ACHN (cell line): Measurements from ENCODE around the gene STK39.
A peak's percentile ranks its signal among the peaks of the same experiment; 100 is the strongest.
"Not testable (repeated sequence)": the region's sequence is repeated elsewhere in the genome, so short reads cannot be mapped to it uniquely, and the experiment has no call there.

Experiments
- DNase-seq: peaks from one replicate; pipeline ENCODE4 v3.0.0-alpha.2; 2015
- in situ Hi-C: cut with HindIII; loops from 2 replicates; pipeline ENCODE4 v1.10.0; 2017; ENCODE audit warnings: low sequenced_read_pairs, low pct_ligation_motif_present, low pct_unique_long_range_greater_than_20kb

STK39 gene

DNA sequence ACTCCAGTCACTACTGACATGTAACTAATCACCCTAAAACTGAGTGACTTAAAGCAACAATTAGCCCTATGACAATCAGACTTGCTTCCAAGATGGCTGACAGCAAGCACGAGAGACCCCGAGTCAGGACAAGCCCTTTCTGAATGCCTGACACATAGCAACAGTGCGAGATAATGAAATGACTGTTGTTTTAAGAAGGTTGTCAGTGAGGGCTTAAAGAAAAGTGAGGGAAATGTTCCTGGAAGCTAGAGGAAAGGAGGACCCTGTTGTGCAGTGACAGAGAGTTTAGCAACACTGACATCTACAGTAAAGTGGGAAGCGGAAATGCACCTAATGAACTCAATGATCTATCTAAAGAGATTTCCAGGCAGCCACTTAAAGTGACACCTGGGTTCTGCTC lies 163.1 kb downstream of the STK39 start:
- in situ Hi-C loops: no loop called here
- no peak for DNase-seq

DNA sequence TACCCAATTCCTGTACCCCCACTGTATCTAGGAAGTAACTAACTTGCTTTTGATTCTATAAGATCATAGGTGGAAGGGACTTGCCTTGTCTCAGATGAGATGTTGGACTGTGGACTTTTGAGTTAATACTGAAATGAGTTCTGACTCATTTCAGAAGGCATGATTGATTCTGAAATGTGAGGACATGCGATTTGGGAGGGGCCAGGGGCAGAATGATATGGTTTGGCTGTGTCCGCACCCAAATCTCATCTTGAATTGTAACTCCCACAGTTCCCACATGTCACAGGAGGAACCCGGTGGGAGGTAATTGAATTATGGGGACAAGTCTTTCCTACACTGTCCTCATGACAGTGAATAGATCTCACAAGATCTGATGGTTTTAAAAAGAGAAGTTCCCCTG lies 165.9 kb downstream of the STK39 start:
- DNase-seq, in situ Hi-C loops: not testable (repeated sequence)

DNA sequence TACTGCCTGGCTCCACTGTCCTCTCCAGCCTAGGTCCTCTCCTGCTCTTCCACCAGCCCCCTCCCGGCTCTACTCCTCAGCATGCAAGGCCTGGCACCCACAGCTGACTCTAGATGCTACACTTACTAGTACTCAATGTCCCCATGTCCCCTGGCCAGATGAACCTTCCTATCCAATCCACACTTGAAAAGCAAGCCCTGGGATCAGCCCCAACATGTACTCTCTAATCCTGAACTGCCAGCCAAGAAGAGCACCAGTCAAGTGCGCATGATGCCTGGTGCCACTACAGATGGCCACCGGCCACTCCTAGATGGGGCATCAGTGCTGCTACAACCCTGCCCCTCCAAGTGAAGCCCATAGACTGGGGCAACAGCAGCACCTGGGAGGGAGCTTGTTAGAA lies 168.2 kb downstream of the STK39 start:
- in situ Hi-C loops: no loop called here
- DNase-seq: no peak

DNA sequence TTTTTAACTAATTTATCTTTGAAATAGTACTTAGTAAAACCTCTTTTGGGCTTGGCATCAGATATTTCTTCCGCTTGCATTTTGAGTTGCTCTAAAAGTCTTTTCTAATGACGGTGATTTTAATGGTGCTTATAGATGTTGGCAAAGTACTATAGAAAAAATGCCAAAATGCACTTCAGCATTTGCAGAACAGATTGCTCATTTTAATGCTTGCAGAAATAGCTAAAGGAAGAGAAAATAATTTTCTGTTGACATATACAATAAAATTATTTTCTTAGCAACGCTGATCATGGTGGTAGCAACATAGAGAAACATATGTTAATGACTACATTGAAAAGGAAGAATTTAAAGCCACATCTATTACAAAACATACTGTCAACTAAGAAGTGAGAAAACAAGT lies 170.7 kb downstream of the STK39 start:
- in situ Hi-C loops: no loop called here
- no peak for DNase-seq

GRCh38 chr2:168075446-168075845 lies 171.9 kb downstream of the STK39 start:
- in situ Hi-C loops: no loop called here
- DNase-seq: no peak

GRCh38 chr2:168072626-168073303 lies 174.6 kb downstream of the STK39 start:
- DNase-seq: no peak
- in situ Hi-C loops: no loop called here

DNA sequence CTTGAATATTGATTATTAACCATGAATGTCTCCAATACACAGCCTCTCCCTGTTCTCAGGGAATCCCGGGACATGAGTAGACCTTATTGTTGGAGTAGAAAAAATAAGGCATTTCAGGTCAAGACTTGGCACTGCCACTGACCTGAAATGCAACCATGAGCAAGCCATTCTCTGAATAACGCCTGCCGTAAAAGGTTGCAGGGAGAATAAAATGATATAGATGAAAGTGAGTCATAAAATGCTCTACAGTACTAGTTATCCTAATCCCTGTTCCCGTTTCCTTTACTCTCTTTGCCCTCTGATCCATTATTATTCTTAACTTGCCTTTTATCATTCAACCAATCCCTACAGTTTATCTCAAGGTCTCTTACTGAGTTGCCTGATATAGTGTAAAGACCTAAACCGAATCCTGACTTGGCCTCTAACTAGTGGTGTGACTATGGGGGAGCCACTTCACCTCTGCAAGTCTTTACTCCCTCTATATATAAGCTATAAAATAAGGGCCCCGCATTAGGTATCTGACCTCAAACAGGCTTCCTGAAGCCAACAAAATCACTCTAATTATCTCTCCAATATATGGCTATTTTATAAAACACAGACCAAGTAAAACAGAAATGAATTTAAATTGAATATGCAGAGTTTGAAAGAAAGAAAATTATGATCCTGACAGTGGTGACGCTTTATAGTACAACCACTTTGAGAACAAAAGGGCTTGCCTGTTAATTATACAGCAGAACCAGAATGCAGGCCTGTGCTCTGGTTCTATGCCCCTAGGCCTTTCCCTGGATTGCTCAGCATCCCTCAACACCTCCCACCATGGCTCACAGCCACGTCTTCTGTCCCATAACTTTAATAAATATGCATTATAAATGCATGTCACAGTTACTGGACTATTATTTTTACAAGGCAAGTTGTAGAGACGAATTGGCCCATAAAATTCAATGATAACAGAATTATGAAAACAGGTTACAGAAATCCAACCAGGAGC lies 183.1 kb downstream of the STK39 start:
- in situ Hi-C loops: no loop called here
- no peak for DNase-seq

GRCh38 chr2:168062936-168063335 lies 184.5 kb downstream of the STK39 start:
- no peak for DNase-seq
- in situ Hi-C loops: no loop called here

GRCh38 chr2:168062054-168062453 lies 185.3 kb downstream of the STK39 start:
- DNase-seq: no peak
- in situ Hi-C loops: no loop called here

- in situ Hi-C loops: no loop called here
- DNase-seq: peak; percentile 19
Observed at GRCh38 chr2:168060986-168061750, 186.2 kb downstream of the STK39 start.

GRCh38 chr2:168059758-168060157 lies 187.6 kb downstream of the STK39 start:
- in situ Hi-C loops: no loop called here

GRCh38 chr2:168058675-168059074 lies 188.7 kb downstream of the STK39 start:
- in situ Hi-C loops: no loop called here
- no peak for DNase-seq

More at GRCh38 chr2:168059758-168060157, 187.6 kb downstream of the STK39 start:
- no peak for DNase-seq

GRCh38 chr2:168056242-168056787 lies 191.1 kb downstream of the STK39 start:
- in situ Hi-C loops: no loop called here
- no peak for DNase-seq

DNA sequence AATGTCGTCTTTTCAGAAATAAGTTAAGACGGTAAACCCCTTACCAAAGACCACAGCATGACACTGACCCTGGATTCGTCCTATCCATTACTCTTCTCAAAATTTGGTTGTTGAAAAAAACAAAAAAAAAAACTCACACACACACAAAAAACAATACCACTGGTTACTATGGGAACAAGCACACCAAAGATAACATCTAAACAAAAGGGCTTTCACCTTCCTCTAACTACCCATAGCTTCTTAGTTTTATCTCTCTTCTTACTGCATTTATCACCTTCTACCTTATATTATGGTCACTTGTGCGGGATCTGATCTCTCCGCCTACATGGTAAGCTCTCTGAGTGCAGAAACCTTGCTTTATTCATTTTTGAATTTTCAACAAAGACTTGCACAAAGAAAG lies 192.7 kb downstream of the STK39 start:
- DNase-seq: no peak
- in situ Hi-C loops: no loop called here

- DNase-seq: no peak
- in situ Hi-C loops: no loop called here
Observed at GRCh38 chr2:168053676-168054075, 193.7 kb downstream of the STK39 start.

DNA sequence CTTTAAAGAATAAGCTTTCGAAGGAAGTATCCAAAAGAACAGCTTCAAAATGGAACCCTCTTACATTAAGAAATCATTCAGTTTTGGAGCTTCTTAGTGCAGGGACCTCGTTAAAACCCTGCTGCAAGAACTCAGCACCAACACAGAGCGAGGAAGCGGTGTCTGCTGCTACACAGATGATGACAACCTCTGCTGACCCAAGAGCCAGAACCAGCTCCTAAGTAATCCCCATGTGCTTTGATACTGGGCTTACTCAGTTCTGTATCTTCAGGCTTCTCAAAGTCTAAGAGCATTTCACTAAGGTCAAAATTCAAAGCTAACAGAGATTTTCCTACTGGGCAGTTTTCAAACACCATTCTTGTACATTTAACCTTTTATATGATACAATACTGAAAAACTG lies 194.6 kb downstream of the STK39 start:
- in situ Hi-C loops: no loop called here
- DNase-seq: no peak

DNA sequence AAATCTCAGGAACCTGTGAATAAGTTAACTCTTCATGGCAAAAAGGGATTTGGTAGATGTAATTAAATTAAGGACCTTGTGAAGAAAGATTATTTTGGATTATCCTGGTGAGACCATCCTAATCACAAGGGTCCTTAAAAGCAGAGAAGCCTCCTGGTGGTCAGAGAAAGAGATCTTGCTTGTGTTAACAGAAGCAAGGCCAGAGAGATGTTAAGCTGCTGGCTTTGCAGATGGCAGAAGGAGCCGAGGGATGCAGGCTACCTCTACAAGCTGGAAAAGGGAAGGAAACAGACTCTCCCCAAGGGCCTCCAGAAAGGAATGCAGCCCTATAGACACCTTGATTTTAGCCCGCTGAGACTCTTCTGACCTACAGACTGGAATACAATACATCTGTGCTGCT lies 197.0 kb downstream of the STK39 start:
- DNase-seq: no peak

GRCh38 chr2:168049609-168050008 lies 197.8 kb downstream of the STK39 start:
- no peak for DNase-seq
- in situ Hi-C loops: no loop called here

More for the DNA sequence above, 197.0 kb downstream of the STK39 start:
- in situ Hi-C loops: no loop called here
